IMR-90 (cell line): Measurements from ENCODE around the gene MRPL1. TPM values are rescaled to one million over a fixed set of nuclear protein-coding genes. Genes with fewer than 3 reads are reported as not detected.
A peak's percentile ranks its signal among the peaks of the same experiment; 100 is the strongest.

Experiments used
- ATAC-seq: fragments of 200-7000 bp; cut with Tn5 transposase; 2 replicates; pipeline ENCODE4 v1.9.1; 2020; ENCODE audit warnings: low read depth, mild to moderate bottlenecking, moderate library complexity
- BruUV-seq: library from RNA; stranded (reverse); fragments of 400-500 nt; replicated peaks from 2 replicates; lab custom pipeline; 2021; lab: Mats Ljungman, UMichigan
- CTCF ChIA-PET: fragments of 300-600 bp; formaldehyde crosslinking; extraction: SDS; loops from one replicate; lab custom pipeline; 2021; ENCODE audit warnings: antibody characterized with exemption; lab: Yijun Ruan, JAX
- POLR2A ChIA-PET: fragments of 300-600 bp; sonication (Branson Sonifier 250); formaldehyde crosslinking; loops from one replicate; lab custom pipeline; 2022; ENCODE audit warnings: antibody characterized with exemption; ENCODE audit not compliant: unreplicated experiment; lab: Charles Lee
- DNase-seq: peaks from one replicate; pipeline ENCODE4 v3.0.0; 2013
- H2AFZ ChIP-seq: replicated peaks from 2 replicates; pipeline ENCODE3; 2013; ENCODE audit warnings: low read length, mild to moderate bottlenecking; ENCODE audit not compliant: poor library complexity
- H2AK5ac ChIP-seq: 2 replicates; pipeline ENCODE4 v1.6.1; 2013; ENCODE audit warnings: low read depth, low read length, inconsistent platforms
- H2AK9ac ChIP-seq: replicated peaks from 2 replicates; pipeline ENCODE3; 2013; ENCODE audit warnings: mild to moderate bottlenecking, low read depth, low read length, moderate library complexity; ENCODE audit not compliant: poor library complexity
- H2BK120ac ChIP-seq: 2 replicates; pipeline ENCODE4 v1.6.1; 2013; ENCODE audit warnings: low read depth, low read length, inconsistent platforms
- H2BK15ac ChIP-seq: 3 replicates; pipeline ENCODE4 v1.6.1; 2013; ENCODE audit warnings: low read depth, low read length, inconsistent platforms
- H2BK20ac ChIP-seq: 2 replicates; pipeline ENCODE4 v1.6.1; 2013; ENCODE audit warnings: low read depth, mild to moderate bottlenecking, inconsistent platforms, low read length, moderate library complexity
- H2BK5ac ChIP-seq: 2 replicates; pipeline ENCODE4 v1.6.1; 2013; ENCODE audit warnings: mild to moderate bottlenecking, low read depth, low read length, inconsistent platforms; ENCODE audit not compliant: poor library complexity, severe bottlenecking
- H3K14ac ChIP-seq: replicated peaks from 2 replicates; pipeline ENCODE4 v1.6.1; 2013; ENCODE audit warnings: low read depth, low read length, inconsistent platforms
- H3K18ac ChIP-seq: 2 replicates; pipeline ENCODE4 v1.6.1; 2013; ENCODE audit warnings: low read depth, low read length, control low read depth
- H3K23ac ChIP-seq: 2 replicates; pipeline ENCODE4 v1.6.1; 2013; ENCODE audit warnings: low read depth, low read length, inconsistent platforms
- H3K27ac ChIP-seq: 2 replicates; pipeline ENCODE4 v1.5.1; 2013; ENCODE audit warnings: mild to moderate bottlenecking, control low read depth, low read length; ENCODE audit not compliant: insufficient read depth
- H3K27me3 ChIP-seq: 2 replicates; pipeline ENCODE4 v1.6.1; 2013; ENCODE audit warnings: low read length; ENCODE audit not compliant: control insufficient read depth, insufficient read depth
- H3K36me3 ChIP-seq: 2 replicates; pipeline ENCODE4 v1.6.1; 2013; ENCODE audit warnings: low read length, mixed read lengths; ENCODE audit not compliant: control insufficient read depth, insufficient read depth
- H3K4ac ChIP-seq: 2 replicates; pipeline ENCODE4 v1.6.1; 2013; ENCODE audit warnings: low read depth, low read length, inconsistent platforms
- H3K4me1 ChIP-seq: 2 replicates; pipeline ENCODE4 v1.6.1; 2013; ENCODE audit warnings: low read length, mixed read lengths; ENCODE audit not compliant: control insufficient read depth, insufficient read depth
- H3K4me2 ChIP-seq: 2 replicates; pipeline ENCODE4 v1.6.1; 2013; ENCODE audit warnings: low read depth, mild to moderate bottlenecking, control low read depth, low read length, moderate library complexity
- H3K4me3 ChIP-seq: 2 replicates; pipeline ENCODE4 v1.5.1; 2013; ENCODE audit warnings: low read depth, mild to moderate bottlenecking, control low read depth, low read length, moderate library complexity; ENCODE audit not compliant: insufficient read depth
- H3K56ac ChIP-seq: 2 replicates; pipeline ENCODE4 v1.6.1; 2013; ENCODE audit warnings: low read length, inconsistent platforms; ENCODE audit not compliant: insufficient read depth; ENCODE audit errors: extremely low read depth
- H3K79me1 ChIP-seq, 2 experiments: 2 replicates each; pipeline ENCODE4 v1.6.1; 2013; ENCODE audit warnings: low read length in 2 of 2, inconsistent platforms in 1 of 2, low read depth in 1 of 2
- H3K9ac ChIP-seq: 2 replicates; pipeline ENCODE4 v1.6.1; 2013; ENCODE audit warnings: low read depth, low read length, control low read depth
- H3K9me1 ChIP-seq: 2 replicates; pipeline ENCODE4 v1.6.1; 2013; ENCODE audit warnings: low read length, inconsistent platforms; ENCODE audit not compliant: insufficient read depth
- H3K9me3 ChIP-seq: 2 replicates; pipeline ENCODE4 v1.6.1; 2013; ENCODE audit warnings: low read length; ENCODE audit not compliant: control insufficient read depth, insufficient read depth
- H4K20me1 ChIP-seq: 2 replicates; pipeline ENCODE4 v1.6.1; 2013; ENCODE audit warnings: low read length, inconsistent platforms; ENCODE audit not compliant: insufficient read depth
- H4K5ac ChIP-seq: 2 replicates; pipeline ENCODE4 v1.6.1; 2013; ENCODE audit warnings: mild to moderate bottlenecking, low read depth, low read length, control low read depth
- H4K8ac ChIP-seq, 2 experiments: 2 replicates each; pipeline ENCODE4 v1.6.1; 2013; ENCODE audit warnings: low read depth in 2 of 2, low read length in 2 of 2, control low read depth in 1 of 2, inconsistent platforms in 1 of 2
- H4K91ac ChIP-seq: 2 replicates; pipeline ENCODE4 v1.6.1; 2013; ENCODE audit warnings: low read depth, low read length, inconsistent platforms; ENCODE audit not compliant: insufficient read depth
- CEBPB ChIP-seq: IDR thresholded peaks from 2 replicates; pipeline ENCODE4 v1.6.1; 2012; ENCODE audit warnings: low read depth, low read length, improper control_type of control experiment
- CHD1 ChIP-seq: IDR thresholded peaks from 2 replicates; pipeline ENCODE4 v1.6.1; 2012; ENCODE audit warnings: low read depth, low read length, improper control_type of control experiment
- FOS ChIP-seq: fragments of 150-350 bp; IDR thresholded peaks from 2 replicates; pipeline ENCODE4 v1.6.1; 2016; ENCODE audit warnings: low read depth, low read length
- MXI1 ChIP-seq: IDR thresholded peaks from 2 replicates; pipeline ENCODE4 v1.6.1; 2012; ENCODE audit warnings: low read depth, mild to moderate bottlenecking, low read length, moderate library complexity, borderline replicate concordance
- RAD21 ChIP-seq: IDR thresholded peaks from 2 replicates; pipeline ENCODE4 v1.6.1; 2012; ENCODE audit warnings: low read length, improper control_type of control experiment
- RCOR1 ChIP-seq: IDR thresholded peaks from 2 replicates; pipeline ENCODE4 v1.6.1; 2012; ENCODE audit warnings: mild to moderate bottlenecking, low read length, improper control_type of control experiment; ENCODE audit not compliant: insufficient replicate concordance
- SMC3 ChIP-seq: fragments of 150-350 bp; IDR thresholded peaks from 2 replicates; pipeline ENCODE4 v1.6.1; 2016; ENCODE audit warnings: low read depth, mild to moderate bottlenecking, antibody characterized with exemption, low read length, moderate library complexity
- WGBS, 2 experiments: methylation state at CpG; one replicate each; pipeline versions ENCODE4 v1.1.5 to v1.1.7; 2013; ENCODE audit warnings: missing lambda C conversion rate in 2 of 2; ENCODE audit not compliant: insufficient read length in 1 of 2; ENCODE audit errors: extremely low coverage in 2 of 2; 5-methylcytosine and 5-hydroxymethylcytosine counted together
- dilution Hi-C: fragments of 300-500 bp; cut with HindIII; formaldehyde crosslinking; loops from one replicate; pipeline ENCODE4 v1.14.3; 2018; ENCODE audit warnings: low sequenced_read_pairs; ENCODE audit not compliant: unreplicated experiment
- in situ Hi-C: fragments of 300-500 bp; cut with MboI; formaldehyde crosslinking; loops from 3 replicates; pipeline ENCODE4 v1.14.3; 2019; ENCODE audit warnings: low sequenced_read_pairs, inconsistent platforms, mixed read lengths
- intact Hi-C: fragments of 100-400 bp; cut with micrococcal nuclease; formaldehyde crosslinking; loops from 2 replicates; pipeline ENCODE4 v1.10.0; 2022
- polyA plus RNA-seq, 3 experiments: library from polyadenylated mRNA; depleted of rRNA; stranded (reverse); fragments of >200 nt; gene quantifications; 2 replicates each; pipeline ENCODE4 v1.2.3, GENCODE V29; 2012; ENCODE audit warnings: low replicate concordance in 1 of 3
- total RNA-seq: library from RNA; depleted of rRNA; stranded (reverse); fragments of >200 nt; gene quantifications from 2 replicates; pipeline ENCODE4 v1.2.3, GENCODE V29; 2012
- TF ChIP-seq, protein P1 (sequence below): conservative IDR thresholded peaks from 2 replicates; pipeline ENCODE4 v1.5.1; 2012; ENCODE audit warnings: mild to moderate bottlenecking, low read depth, low read length, improper control_type of control experiment
- TF ChIP-seq, protein P2 (sequence below): fragments of 150-350 bp; IDR thresholded peaks from 2 replicates; pipeline ENCODE4 v1.6.1; 2017; ENCODE audit warnings: mild to moderate bottlenecking, antibody characterized with exemption, low read length, low read depth

The MRPL1 gene
- total and polyA plus RNA-seq, 2 of the 4 experiments (the other 2 are of a cell fraction) = 13.4 to 22.5 TPM

DNA sequence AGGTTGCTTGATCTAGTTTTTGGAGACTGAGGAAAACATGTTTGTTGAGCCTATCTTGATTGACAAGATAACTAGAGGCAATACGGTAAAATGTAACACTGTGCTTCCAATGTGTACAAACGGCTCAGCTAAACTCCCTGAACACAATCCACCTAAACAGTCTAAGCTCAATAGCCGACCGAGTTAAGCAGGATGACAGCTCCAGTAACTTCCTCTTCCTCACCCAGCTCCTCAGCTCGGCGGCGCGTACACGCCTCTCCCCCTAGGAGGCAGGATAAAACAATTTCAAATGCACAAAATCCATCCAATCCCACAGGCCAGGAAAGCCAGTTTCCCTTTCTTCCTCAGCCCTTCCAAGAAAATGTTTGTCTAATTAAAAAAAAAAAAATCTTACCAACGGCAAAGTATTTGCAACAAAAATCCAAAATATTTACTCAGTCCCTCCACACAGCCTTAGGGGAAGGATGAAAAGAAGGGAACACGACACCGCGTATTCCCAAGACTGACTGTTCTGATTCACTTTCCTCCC lies 44.5 kb upstream of the MRPL1 start:
- Histone ChIP-seq H2BK20ac (no peak overlapping the region), H3K56ac (peak overlapping the region; percentile 45; the same call in 1 of the 2 replicates), H2AK5ac (no peak overlapping the region), H3K4me1 (peaks cover 2% of the 10 kb centered on the region), H4K20me1 (peaks cover 16% of the 10 kb centered on the region; the same call in 1 of the 2 replicates), H3K79me1 (peaks cover 8 to 17% of the 10 kb centered on the region in 2 experiments), H3K18ac (no peak overlapping the region), H3K27ac (peak overlapping the region; percentile 32), H2BK15ac (no peak overlapping the region), H3K9me3 (no peaks in the 10 kb centered on the region), H2BK120ac (no peak overlapping the region), H3K27me3 (no peaks in the 10 kb centered on the region), H2AFZ (peak overlapping the region; percentile 98), H2BK5ac (peak overlapping the region; percentile 33), H3K4me2 (peak overlapping the region; percentile 85), H3K4me3 (peak overlapping the region; percentile 77), H3K4ac (0 out of 2 replicates have a peak overlapping the region, but pooled peaks have one; percentile 2), H2AK9ac (no peak overlapping the region), H4K91ac (no peak overlapping the region), H3K9me1 (no peaks in the 10 kb centered on the region), H3K36me3 (no peaks in the 10 kb centered on the region), H4K8ac (peak overlapping the region in 1 of 2 experiments; percentile 0; a peak in 1 of 4 replicates), H4K5ac (no peak overlapping the region), H3K9ac (peak overlapping the region; percentile 61), H3K14ac (0 out of 2 replicates have a peak overlapping the region, but pooled peaks have one; percentile 11), H3K23ac (peak overlapping the region; percentile 13; the same call in 1 of the 2 replicates)
- intact Hi-C loops (loop anchor here (1.0 to 5.0 kb wide), 3 partner anchors 41 to 121 kb away; partner anchors contain the start of gene MRPL1), in situ Hi-C loops (no loop called here), dilution Hi-C loops (no loop called here)
- DNase-seq (peak; percentile 83), ATAC-seq (peak; percentile 60)
- CTCF ChIA-PET = interaction anchor here (0.5 to 1.6 kb wide), 7 partner anchors 11 to 123 kb away, joined by 3 to 8 read pairs (median 3); no protein-coding TSS in a partner anchor
- no TSS peak for BruUV-seq
- 0% methylated on average over 2 of the region's 13 CpGs; no CpG with 5 or more reads in 1 of the 2 experiments for WGBS, 2 experiments
- TF ChIP-seq, protein P1, sequence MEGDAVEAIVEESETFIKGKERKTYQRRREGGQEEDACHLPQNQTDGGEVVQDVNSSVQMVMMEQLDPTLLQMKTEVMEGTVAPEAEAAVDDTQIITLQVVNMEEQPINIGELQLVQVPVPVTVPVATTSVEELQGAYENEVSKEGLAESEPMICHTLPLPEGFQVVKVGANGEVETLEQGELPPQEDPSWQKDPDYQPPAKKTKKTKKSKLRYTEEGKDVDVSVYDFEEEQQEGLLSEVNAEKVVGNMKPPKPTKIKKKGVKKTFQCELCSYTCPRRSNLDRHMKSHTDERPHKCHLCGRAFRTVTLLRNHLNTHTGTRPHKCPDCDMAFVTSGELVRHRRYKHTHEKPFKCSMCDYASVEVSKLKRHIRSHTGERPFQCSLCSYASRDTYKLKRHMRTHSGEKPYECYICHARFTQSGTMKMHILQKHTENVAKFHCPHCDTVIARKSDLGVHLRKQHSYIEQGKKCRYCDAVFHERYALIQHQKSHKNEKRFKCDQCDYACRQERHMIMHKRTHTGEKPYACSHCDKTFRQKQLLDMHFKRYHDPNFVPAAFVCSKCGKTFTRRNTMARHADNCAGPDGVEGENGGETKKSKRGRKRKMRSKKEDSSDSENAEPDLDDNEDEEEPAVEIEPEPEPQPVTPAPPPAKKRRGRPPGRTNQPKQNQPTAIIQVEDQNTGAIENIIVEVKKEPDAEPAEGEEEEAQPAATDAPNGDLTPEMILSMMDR = peak; percentile 55
- TF ChIP-seq SMC3 (no peak), FOS (no peak), MXI1 (peak; percentile 71; the same call in 1 of the 2 replicates), CEBPB (no peak), RAD21 (peak; percentile 36), CHD1 (no peak), RCOR1 (no peak)
- TF ChIP-seq, protein P2, sequence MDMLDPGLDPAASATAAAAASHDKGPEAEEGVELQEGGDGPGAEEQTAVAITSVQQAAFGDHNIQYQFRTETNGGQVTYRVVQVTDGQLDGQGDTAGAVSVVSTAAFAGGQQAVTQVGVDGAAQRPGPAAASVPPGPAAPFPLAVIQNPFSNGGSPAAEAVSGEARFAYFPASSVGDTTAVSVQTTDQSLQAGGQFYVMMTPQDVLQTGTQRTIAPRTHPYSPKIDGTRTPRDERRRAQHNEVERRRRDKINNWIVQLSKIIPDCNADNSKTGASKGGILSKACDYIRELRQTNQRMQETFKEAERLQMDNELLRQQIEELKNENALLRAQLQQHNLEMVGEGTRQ = no peak
- POLR2A ChIA-PET = no interaction called here
